ENCODE results near the gene NELL1. TPM values are rescaled to one million over a fixed set of nuclear protein-coding genes. Genes with fewer than 3 reads are reported as not detected.

Gene NELL1
- total RNA-seq, 2 donors from 2014 or later: 0.19 TPM; not detected in 1

- DNase-seq: no peak
- Histone ChIP-seq H3K9ac (ENCODE audit: low read depth in 2 of 2, low read length in 2 of 2) (no peak overlapping the region), H3K27ac (no peak overlapping the region), H3K36me3 (no peaks in the 10 kb centered on the region), H3K4me1 (no peaks in the 10 kb centered on the region), H3K27me3 (no peaks in the 10 kb centered on the region), H3K4me3 (no peak overlapping the region), H3K9me3 (no peaks in the 10 kb centered on the region)
- intact Hi-C loops (cut with DNase I): no loop called here
- TF ChIP-seq CTCF (IDR thresholded peaks at IDR 0.05): no peak
Measured at GRCh38 chr11:21465203-21465602, 795.8 kb downstream of the NELL1 start.

- Histone ChIP-seq H3K9me3 (no peaks in the 10 kb centered on the region), H3K27ac (no peak overlapping the region), H3K36me3 (no peaks in the 10 kb centered on the region), H3K27me3 (no peaks in the 10 kb centered on the region), H3K4me1 (no peaks in the 10 kb centered on the region), H3K9ac (ENCODE audit: low read depth in 2 of 2, low read length in 2 of 2) (no peak overlapping the region), H3K4me3 (no peak overlapping the region)
- no peak for DNase-seq
- intact Hi-C loops (cut with DNase I): no loop called here
- no peak for TF ChIP-seq CTCF (IDR thresholded peaks at IDR 0.05)
Measured at GRCh38 chr11:21465920-21466319, 796.5 kb downstream of the NELL1 start.

GRCh38 chr11:21470521-21470920, 801.1 kb downstream of the NELL1 start:
- no peak overlapping the region for H3K9ac ChIP-seq (ENCODE audit: low read depth in 2 of 2, low read length in 2 of 2)
- intact Hi-C loops (cut with DNase I): no loop called here
- no peaks in the 10 kb centered on the region for H3K9me3 ChIP-seq
- no peak for TF ChIP-seq CTCF (IDR thresholded peaks at IDR 0.05)
- H3K27me3 ChIP-seq: no peaks in the 10 kb centered on the region
- H3K4me3 ChIP-seq: no peak overlapping the region
- H3K27ac ChIP-seq: no peak overlapping the region
- no peak for DNase-seq
- no peaks in the 10 kb centered on the region for H3K36me3 ChIP-seq
- H3K4me1 ChIP-seq: no peaks in the 10 kb centered on the region

- H3K9ac ChIP-seq (ENCODE audit: low read depth in 2 of 2, low read length in 2 of 2): no peak overlapping the region
- no peaks in the 10 kb centered on the region for H3K4me1 ChIP-seq
- TF ChIP-seq CTCF (IDR thresholded peaks at IDR 0.05): no peak
- H3K27me3 ChIP-seq: no peaks in the 10 kb centered on the region
- intact Hi-C loops (cut with DNase I): no loop called here
- no peaks in the 10 kb centered on the region for H3K9me3 ChIP-seq
- no peak overlapping the region for H3K27ac ChIP-seq
- DNase-seq: no peak
- H3K4me3 ChIP-seq: no peak overlapping the region
- H3K36me3 ChIP-seq: no peaks in the 10 kb centered on the region
Measured at GRCh38 chr11:21472261-21472660, 802.9 kb downstream of the NELL1 start.

GRCh38 chr11:21474529-21474928, 805.1 kb downstream of the NELL1 start:
- Histone ChIP-seq H3K27ac (no peak overlapping the region), H3K9ac (ENCODE audit: low read depth in 2 of 2, low read length in 2 of 2) (no peak overlapping the region), H3K9me3 (no peaks in the 10 kb centered on the region), H3K27me3 (no peaks in the 10 kb centered on the region), H3K4me1 (no peaks in the 10 kb centered on the region), H3K4me3 (no peak overlapping the region), H3K36me3 (no peaks in the 10 kb centered on the region)
- no peak for TF ChIP-seq CTCF (IDR thresholded peaks at IDR 0.05)
- DNase-seq: no peak
- intact Hi-C loops (cut with DNase I): no loop called here

- intact Hi-C loops (cut with DNase I): no loop called here
- Histone ChIP-seq H3K4me3 (no peak overlapping the region), H3K9me3 (no peaks in the 10 kb centered on the region), H3K36me3 (no peaks in the 10 kb centered on the region), H3K4me1 (no peaks in the 10 kb centered on the region), H3K27ac (no peak overlapping the region), H3K27me3 (no peaks in the 10 kb centered on the region), H3K9ac (ENCODE audit: low read depth in 2 of 2, low read length in 2 of 2) (no peak overlapping the region)
- TF ChIP-seq CTCF (IDR thresholded peaks at IDR 0.05): no peak
- DNase-seq: no peak
Measured at GRCh38 chr11:21475276-21475675, 805.9 kb downstream of the NELL1 start.

Data from colonic mucosa (tissue), 4 donors.